ENCODE measurements around the gene SLC9A4.

DNA sequence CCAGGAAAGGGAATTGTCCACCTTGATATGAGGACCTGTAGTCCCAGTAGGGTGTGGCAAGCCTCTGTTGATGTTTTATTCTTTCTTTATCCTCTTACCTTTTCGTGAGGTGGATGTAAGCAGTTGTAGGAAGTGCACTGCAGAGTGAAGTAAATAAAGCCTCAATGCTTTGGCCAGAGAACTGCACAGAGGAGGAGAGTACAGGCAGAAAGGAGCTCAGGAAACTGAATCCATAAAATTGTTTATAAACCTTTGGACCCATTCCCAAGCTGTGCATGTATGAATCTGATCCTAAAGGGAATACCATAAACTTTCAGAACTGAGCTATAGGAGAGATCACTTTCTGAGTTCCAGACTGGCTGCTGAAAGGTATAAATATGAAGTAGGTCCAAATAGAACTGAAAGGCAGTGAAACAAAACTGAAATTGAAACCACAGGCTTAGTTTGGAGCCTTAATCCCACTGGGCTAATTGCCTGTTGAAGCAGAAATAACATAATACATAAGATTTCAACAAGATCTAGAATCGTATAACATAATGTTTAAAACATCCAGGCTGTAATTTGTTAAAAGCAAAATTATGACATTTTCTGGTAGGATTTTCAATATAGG lies 17.9 kb upstream of the SLC9A4 start:
- TF ChIP-seq, protein P1, sequence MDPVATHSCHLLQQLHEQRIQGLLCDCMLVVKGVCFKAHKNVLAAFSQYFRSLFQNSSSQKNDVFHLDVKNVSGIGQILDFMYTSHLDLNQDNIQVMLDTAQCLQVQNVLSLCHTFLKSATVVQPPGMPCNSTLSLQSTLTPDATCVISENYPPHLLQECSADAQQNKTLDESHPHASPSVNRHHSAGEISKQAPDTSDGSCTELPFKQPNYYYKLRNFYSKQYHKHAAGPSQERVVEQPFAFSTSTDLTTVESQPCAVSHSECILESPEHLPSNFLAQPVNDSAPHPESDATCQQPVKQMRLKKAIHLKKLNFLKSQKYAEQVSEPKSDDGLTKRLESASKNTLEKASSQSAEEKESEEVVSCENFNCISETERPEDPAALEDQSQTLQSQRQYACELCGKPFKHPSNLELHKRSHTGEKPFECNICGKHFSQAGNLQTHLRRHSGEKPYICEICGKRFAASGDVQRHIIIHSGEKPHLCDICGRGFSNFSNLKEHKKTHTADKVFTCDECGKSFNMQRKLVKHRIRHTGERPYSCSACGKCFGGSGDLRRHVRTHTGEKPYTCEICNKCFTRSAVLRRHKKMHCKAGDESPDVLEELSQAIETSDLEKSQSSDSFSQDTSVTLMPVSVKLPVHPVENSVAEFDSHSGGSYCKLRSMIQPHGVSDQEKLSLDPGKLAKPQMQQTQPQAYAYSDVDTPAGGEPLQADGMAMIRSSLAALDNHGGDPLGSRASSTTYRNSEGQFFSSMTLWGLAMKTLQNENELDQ (CRISPR knock-in tag; IDR thresholded peaks at IDR 0.05; ENCODE audit: borderline replicate concordance) = no peak
- TF ChIP-seq JUNB (CRISPR knock-in tag; conservative IDR thresholded peaks at IDR 0.05) (no peak), NBN (IDR thresholded peaks at IDR 0.05; ENCODE audit: low read depth) (no peak), U2AF2 (optimal IDR thresholded peaks at IDR 0.05; ENCODE audit: low read depth, low read length) (no peak), FOXM1 (IDR thresholded peaks at IDR 0.05; ENCODE audit: low read depth) (no peak), FOXM1 (CRISPR knock-in tag; IDR thresholded peaks at IDR 0.05; ENCODE audit: low read depth) (no peak), CEBPB (tag; IDR thresholded peaks at IDR 0.05) (no peak)
- TF ChIP-seq, protein P2, sequence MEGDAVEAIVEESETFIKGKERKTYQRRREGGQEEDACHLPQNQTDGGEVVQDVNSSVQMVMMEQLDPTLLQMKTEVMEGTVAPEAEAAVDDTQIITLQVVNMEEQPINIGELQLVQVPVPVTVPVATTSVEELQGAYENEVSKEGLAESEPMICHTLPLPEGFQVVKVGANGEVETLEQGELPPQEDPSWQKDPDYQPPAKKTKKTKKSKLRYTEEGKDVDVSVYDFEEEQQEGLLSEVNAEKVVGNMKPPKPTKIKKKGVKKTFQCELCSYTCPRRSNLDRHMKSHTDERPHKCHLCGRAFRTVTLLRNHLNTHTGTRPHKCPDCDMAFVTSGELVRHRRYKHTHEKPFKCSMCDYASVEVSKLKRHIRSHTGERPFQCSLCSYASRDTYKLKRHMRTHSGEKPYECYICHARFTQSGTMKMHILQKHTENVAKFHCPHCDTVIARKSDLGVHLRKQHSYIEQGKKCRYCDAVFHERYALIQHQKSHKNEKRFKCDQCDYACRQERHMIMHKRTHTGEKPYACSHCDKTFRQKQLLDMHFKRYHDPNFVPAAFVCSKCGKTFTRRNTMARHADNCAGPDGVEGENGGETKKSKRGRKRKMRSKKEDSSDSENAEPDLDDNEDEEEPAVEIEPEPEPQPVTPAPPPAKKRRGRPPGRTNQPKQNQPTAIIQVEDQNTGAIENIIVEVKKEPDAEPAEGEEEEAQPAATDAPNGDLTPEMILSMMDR (IDR thresholded peaks at IDR 0.05 in 2 of 3, conservative IDR thresholded peaks at IDR 0.05 in 1 of 3; ENCODE audit: insufficient read depth in 2 of 3, low read depth in 1 of 3, low read length in 3 of 3) = no peak
- TF ChIP-seq, protein P3, sequence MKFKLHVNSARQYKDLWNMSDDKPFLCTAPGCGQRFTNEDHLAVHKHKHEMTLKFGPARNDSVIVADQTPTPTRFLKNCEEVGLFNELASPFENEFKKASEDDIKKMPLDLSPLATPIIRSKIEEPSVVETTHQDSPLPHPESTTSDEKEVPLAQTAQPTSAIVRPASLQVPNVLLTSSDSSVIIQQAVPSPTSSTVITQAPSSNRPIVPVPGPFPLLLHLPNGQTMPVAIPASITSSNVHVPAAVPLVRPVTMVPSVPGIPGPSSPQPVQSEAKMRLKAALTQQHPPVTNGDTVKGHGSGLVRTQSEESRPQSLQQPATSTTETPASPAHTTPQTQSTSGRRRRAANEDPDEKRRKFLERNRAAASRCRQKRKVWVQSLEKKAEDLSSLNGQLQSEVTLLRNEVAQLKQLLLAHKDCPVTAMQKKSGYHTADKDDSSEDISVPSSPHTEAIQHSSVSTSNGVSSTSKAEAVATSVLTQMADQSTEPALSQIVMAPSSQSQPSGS (CRISPR knock-in tag; IDR thresholded peaks at IDR 0.05) = no peak

All from K562 (cell line).